ENCODE data around the gene IFRD2.

The IFRD2 gene

DNA sequence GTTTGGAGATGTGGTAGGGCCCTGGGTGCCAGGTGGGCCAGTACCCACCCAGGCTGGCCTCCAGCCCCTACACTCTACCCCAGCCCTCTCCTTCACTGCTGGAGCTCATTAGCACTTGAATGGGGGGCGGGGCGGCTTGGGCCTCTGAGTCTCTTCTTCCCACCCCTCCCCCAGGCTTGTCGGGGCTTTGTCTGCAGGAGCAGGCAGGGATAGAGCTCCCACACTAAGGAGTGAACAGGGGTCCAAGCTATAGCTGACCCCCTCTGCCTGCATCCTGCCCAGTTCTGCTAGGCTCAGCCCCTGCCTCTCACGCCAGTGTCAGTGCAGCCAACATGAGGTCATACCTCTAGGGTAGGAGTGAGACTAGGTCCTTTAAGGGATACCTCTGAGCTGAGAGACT is 51.1 kb downstream of the IFRD2 start:
- TF ChIP-seq, protein P1, sequence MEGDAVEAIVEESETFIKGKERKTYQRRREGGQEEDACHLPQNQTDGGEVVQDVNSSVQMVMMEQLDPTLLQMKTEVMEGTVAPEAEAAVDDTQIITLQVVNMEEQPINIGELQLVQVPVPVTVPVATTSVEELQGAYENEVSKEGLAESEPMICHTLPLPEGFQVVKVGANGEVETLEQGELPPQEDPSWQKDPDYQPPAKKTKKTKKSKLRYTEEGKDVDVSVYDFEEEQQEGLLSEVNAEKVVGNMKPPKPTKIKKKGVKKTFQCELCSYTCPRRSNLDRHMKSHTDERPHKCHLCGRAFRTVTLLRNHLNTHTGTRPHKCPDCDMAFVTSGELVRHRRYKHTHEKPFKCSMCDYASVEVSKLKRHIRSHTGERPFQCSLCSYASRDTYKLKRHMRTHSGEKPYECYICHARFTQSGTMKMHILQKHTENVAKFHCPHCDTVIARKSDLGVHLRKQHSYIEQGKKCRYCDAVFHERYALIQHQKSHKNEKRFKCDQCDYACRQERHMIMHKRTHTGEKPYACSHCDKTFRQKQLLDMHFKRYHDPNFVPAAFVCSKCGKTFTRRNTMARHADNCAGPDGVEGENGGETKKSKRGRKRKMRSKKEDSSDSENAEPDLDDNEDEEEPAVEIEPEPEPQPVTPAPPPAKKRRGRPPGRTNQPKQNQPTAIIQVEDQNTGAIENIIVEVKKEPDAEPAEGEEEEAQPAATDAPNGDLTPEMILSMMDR (conservative IDR thresholded peaks at IDR 0.05) = no peak
- no peak overlapping the region for H3K27ac ChIP-seq

DNA sequence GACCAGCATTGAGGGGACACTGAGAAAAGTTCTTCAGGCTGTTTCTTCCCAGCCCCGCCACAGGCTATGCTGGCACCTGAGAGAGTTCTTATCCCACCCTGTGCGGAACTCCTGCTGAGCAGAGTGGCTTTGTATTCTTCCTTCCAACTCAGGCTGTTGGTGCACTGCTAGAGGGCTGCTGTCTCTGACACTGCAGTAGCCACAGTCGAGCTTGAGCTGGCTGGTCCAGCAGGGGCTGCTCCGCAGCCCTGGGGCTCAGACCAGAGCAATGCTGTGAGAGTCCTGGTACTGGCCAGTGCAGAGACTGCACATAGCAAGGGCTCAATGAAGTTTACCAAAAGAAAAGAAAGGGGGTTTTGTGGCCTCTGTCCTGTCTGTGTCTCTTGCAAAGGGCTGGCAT is 52.6 kb downstream of the IFRD2 start:
- peak overlapping the region; percentile 73 for H3K27ac ChIP-seq
- TF ChIP-seq, protein P1 (conservative IDR thresholded peaks at IDR 0.05) = no peak

DNA sequence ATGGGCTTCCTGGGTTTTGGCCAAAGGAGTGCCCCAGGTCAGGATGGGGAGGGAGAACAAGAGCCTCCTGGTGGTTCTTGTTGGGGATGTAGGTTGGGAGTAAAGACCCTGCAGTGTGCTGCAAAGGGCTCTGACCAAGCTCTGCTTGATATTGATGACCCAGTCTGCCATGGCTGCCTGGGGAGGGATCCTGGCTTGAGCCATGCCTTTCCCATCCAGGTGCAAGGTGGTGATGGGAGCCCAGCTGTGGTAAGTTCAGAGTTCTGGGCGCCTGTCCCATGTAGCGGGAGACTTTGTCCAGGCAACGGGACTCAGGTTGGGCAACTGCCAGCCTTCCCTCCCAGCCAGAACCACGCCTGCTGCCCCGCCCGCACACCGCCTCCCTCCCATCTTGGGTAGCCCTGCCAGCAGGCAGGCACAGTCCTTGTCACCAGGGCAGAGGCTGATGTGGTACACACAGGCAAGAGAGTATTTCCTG is 53.6 kb downstream of the IFRD2 start:
- peak overlapping the region; percentile 73 for H3K27ac ChIP-seq
- TF ChIP-seq, protein P1 (conservative IDR thresholded peaks at IDR 0.05) = no peak

DNA sequence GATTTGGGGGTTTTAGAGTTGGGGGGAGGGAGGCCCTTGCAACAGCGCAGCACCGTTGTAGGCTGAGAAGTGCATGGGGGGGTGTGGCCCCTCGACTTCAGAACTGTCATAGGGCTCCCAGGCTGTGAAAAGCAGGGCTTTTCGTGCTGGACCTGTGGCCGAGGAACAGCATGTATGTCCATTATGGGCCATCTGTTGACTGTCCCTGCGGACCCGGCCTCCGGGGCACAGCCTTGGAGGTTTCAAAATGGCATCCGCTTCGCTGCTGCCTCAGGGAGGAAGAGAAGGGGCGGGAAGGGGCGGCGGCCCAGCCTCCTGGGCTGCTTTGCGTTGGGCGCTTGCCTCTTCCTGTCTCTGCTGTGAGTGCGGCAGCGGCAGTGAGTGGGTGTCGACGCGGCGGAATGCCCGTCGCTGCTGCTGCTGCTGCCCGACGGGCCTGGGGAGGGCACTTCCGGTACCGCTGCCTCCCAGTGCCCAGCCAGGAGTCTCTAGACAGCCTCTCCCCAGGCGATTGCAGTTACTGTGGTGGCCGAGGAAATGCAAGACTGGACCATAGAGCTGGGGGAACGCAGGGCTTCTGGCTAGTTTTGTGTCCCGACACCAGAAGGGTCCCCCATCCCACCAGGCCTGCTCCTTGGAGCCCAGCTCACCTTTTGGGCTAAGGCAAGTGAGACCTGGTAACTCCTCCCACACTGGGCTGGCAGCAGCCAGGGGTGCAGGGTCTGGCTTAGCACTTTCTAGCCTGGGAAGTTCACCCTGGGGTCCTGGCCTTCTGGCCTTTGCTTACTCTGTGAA is 54.3 kb downstream of the IFRD2 start:
- TF ChIP-seq, protein P1 (conservative IDR thresholded peaks at IDR 0.05) = no peak
- H3K27ac ChIP-seq = peak overlapping the region; percentile 73
